GM19025 (cell line): Measurements from ENCODE around the gene CELF5.
"Not testable (repeated sequence)": the region's sequence is repeated elsewhere in the genome, so short reads cannot be mapped to it uniquely, and the experiment has no call there.

Source experiments
- ATAC-seq: cut with Tn5 transposase; IDR thresholded peaks from one replicate; pipeline ENCODE4 v1.9.1; 2021; ENCODE audit warnings: mild to moderate bottlenecking, low read depth, moderate library complexity; ENCODE audit not compliant: unreplicated experiment

The CELF5 gene

DNA sequence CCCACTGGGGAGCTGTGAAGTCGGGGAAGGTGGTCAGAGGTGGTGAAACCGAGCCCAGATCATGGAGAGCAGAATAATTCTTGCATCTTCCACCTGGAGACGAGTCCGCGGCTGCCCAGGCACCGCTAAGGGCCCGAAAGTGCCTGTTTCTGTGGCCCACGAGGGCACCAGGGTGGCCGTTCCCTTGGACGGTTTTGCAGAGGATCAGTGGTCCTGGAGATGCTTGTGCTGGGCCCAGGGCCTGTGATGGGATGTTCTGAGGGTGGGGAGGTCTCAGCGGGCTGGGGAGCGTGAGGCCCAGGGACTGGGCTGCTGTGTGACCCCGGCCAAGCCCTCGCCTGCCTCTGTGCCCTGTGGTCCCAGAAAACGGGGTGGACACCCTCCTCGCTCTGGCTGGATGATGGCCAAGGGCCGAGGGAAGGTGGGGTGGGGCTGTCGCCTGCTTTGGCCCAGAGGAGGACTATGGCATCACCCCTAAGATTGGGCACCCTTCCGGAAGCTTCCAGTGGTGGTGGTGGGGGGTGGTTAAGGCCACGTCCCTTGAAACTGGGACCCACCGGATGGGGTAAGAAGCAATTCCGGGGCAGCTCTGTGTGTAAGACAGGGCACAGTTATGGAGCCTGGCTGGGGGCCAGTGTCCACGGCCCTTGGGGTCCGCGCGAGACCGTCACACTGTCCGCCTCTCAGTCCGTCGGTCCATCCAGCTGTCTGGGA, 90.7 kb downstream of the CELF5 start:
- ATAC-seq = no peak

DNA sequence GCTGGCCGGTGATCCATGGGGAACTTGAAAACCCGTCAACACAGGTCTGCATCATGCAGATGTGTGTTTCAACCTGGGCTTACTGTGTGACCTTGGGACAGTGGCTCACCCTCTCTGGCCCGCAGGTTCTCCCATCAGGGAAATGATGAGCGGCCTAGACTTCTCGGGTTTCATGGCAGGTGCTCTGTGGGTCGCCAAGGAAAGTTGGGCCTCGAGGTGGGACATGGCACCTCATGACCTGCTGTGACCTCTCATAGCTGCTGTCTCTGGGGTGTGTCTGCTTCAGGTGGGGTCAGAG, 91.2 kb downstream of the CELF5 start:
- no peak for ATAC-seq

GRCh38 chr19:3316132-3316648, 91.7 kb downstream of the CELF5 start:
- ATAC-seq = no peak

GRCh38 chr19:3316659-3317207, 92.3 kb downstream of the CELF5 start:
- no peak for ATAC-seq

DNA sequence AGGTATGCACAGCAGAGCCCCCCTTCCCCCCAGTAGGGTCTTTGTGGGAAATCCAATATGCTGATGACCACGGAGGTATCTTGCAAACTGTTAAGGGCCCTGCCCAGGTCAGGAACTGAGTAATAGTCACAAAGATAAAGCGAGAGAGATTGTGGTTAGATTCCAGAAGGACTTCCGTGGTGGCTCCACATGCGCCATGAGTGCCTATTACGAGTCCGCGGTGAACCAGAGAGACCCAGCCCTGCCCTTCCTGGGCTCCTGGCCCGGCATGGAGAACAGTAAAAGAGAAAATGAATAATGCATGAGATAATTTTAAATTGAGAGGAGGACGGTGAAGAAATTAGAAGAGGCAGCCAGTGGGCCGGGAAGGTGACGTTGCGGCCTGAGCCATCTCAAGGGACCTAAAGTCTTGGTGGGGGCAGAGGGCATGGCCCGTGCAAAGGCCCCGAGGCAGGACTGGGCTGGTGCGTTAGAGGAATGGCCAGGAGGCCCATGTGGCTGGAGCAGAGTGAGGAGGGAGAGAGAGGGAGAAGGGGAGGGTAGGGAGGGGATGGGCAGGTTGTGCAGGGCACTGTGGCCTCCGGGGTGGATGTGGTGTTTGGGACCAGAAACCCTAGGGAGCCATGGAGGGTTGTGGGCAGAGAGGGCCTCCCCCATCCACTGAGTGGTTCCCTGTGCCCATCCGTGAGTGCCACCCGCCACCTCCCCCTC, 95.3 kb downstream of the CELF5 start:
- ATAC-seq = no peak

- no peak for ATAC-seq
Observed at GRCh38 chr19:3320354-3320670, 95.9 kb downstream of the CELF5 start.

GRCh38 chr19:3320853-3321252, 96.4 kb downstream of the CELF5 start:
- no peak for ATAC-seq

- ATAC-seq = no peak
Observed at GRCh38 chr19:3321696-3322095, 97.2 kb downstream of the CELF5 start.

GRCh38 chr19:3322199-3322978, 97.9 kb downstream of the CELF5 start:
- no peak for ATAC-seq

GRCh38 chr19:3323026-3323425, 98.6 kb downstream of the CELF5 start:
- ATAC-seq = no peak

GRCh38 chr19:3323658-3324057, 99.2 kb downstream of the CELF5 start:
- ATAC-seq = no peak

DNA sequence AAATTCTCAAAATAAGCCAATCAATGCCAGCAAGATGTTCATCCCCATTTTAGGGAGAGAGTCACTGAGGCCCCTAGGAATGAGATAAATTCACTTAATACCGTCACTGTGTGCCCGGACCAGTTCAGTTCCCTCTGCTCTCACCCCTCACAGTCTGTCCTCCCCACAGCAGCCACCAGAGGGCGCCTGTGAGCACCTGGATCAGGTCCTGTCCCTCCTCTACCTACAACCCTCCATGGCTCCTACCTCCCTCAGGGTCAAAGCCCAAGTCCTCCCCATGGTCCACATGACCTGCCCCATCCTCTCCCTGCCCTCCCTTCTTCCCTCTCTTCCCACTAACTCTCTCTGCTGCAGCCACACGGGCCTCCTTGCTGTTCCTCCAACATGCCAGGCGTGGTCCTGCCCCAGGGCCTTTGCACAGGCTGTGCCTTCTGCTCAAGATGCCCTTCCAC, 100.0 kb downstream of the CELF5 start:
- ATAC-seq = no peak

- no peak for ATAC-seq
Observed at GRCh38 chr19:3325451-3325850, 101.0 kb downstream of the CELF5 start.

- ATAC-seq = no peak
Observed at GRCh38 chr19:3328743-3329142, 104.3 kb downstream of the CELF5 start.

DNA sequence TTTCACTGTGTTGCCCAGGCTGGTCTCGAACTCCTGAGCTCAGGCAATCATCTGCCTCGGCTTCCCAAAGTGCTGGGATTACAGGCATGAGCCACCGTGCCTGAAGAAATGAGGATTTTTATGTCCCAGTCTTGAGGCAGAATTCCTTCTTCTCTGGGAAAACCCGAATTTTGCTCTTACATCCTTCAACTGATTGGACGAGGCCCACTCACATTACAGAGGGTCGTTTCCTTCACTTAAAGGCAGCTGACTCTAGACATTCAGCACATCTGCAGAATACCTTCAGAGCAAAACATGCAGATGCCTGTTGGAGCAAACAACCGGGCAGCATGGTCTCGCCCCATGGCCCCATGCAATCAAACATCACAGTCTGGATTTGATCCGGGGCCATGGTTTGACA, 105.6 kb downstream of the CELF5 start:
- ATAC-seq = no peak

DNA sequence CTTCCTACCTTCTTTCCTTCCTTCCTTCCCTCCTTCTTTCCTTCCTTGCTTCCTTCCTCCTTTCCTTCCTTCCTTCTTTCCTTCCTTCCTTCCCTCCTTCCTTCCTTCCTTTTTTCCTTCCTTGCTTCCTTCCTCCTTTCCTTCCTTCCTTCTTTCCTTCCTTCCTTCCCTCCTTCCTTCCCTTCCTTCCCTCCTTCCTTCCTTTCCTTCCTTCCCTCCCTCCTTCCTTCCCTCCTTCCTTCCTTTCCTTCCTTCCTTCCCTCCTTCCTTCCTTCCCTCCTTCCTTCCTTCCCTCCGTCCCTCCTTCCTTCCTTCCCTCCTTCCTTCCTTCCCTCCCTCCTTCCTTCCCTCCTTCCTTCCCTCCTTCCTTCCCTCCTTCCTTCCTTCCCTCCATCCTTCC, 107.8 kb downstream of the CELF5 start:
- ATAC-seq = not testable (repeated sequence)

GRCh38 chr19:3333020-3333583, 108.6 kb downstream of the CELF5 start:
- no peak for ATAC-seq

DNA sequence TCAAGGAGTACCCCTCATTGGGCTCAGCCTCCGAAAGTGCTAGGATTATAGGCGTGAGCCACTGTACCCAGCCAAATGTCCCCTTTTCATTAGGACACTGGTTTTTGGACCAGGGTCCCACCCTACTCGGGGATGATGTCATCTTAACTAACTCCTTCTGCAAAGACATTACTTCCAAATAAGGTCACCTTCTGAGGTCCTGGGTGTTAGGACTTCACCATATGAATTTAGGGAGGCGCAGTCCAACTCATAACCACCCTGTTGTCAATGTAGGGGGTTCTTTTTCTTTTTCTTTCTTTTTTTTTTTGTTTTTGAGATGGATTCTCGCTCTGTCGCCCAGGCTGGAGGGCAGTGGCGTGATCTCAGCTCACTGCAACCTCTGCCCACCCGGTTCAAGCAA, 109.2 kb downstream of the CELF5 start:
- ATAC-seq = no peak

GRCh38 chr19:3334749-3335430, 110.4 kb downstream of the CELF5 start:
- not testable (repeated sequence) for ATAC-seq
